ENCODE results near the gene ADAMTS17.

DNA sequence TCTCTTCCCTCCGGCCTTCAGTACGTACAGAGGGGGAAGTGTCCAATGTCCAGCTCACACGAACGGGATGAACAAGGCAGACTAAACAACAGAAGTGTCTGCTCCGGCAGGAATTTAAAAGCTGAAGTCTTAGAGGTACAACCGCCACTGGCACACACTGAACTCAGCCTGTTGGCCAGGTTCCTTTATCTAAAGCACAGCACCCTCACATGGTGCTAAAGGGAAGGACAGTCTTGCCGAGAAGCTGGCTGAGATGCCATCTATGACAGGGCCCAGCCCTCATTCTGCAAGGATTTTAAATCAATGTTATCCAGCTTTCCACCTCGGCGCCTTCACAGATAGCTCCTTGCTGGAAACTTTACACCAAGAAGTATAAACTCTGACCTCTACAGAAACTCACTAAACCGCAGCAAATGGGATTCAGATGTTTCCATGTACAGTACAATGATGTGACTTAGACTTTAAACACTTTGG is 2.8 kb downstream of the ADAMTS17 start:
- TF ChIP-seq ZNF274 (IDR thresholded peaks at IDR 0.05; ENCODE audit: low read depth, low read length) = no peak
- TF ChIP-seq YY1 (IDR thresholded peaks at IDR 0.05; ENCODE audit: insufficient read depth, insufficient read length) = no peak
- TF ChIP-seq SUZ12 (IDR thresholded peaks at IDR 0.05; ENCODE audit: extremely low read depth, insufficient read depth, insufficient read length) = no peak
